Caco-2 (cell line): ENCODE data around the gene BTAF1. TPM values are rescaled to one million over a fixed set of nuclear protein-coding genes. Genes with fewer than 3 reads are reported as not detected.

ENCODE experiments used
- BruUV-seq: library from RNA; stranded (reverse); fragments of 400-500 nt; replicated peaks from 2 replicates; lab custom pipeline; 2021; lab: Mats Ljungman, UMichigan
- CTCF ChIA-PET: fragments of 300-600 bp; sonication (Branson Sonifier 250); formaldehyde crosslinking; loops from one replicate; lab custom pipeline; 2022; ENCODE audit warnings: antibody characterized with exemption; lab: Charles Lee
- POLR2A ChIA-PET: fragments of 300-600 bp; sonication (Branson Sonifier 250); formaldehyde crosslinking; loops from one replicate; lab custom pipeline; 2022; ENCODE audit warnings: antibody characterized with exemption; lab: Charles Lee
- DNase-seq, 2 experiments: peaks; one replicate each; pipeline versions ENCODE4 v3.0.0 to v3.0.0-alpha.2; 2020 to 2022
- H3K27me3 ChIP-seq: replicated peaks from 2 replicates; pipeline ENCODE4 v1.6.0; 2011; ENCODE audit warnings: low read length; ENCODE audit not compliant: control insufficient read depth, insufficient read depth
- H3K36me3 ChIP-seq: 2 replicates; pipeline ENCODE4 v1.5.1; 2011; ENCODE audit warnings: low read length; ENCODE audit not compliant: control insufficient read depth, insufficient read depth
- H3K4me1 ChIP-seq: fragments of 250-450 bp; sonication (Bioruptor Pico); 2 replicates; pipeline ENCODE4 v1.5.1; 2020; ENCODE audit warnings: mild to moderate bottlenecking
- H3K4me3 ChIP-seq: 2 replicates; pipeline ENCODE4 v1.5.1; 2011; ENCODE audit warnings: low read depth, mild to moderate bottlenecking, control low read depth, low read length
- H3K9me3 ChIP-seq: fragments of 250-450 bp; sonication (Bioruptor Pico); 2 replicates; pipeline ENCODE4 v1.5.1; 2020; ENCODE audit warnings: mild to moderate bottlenecking, moderate library complexity
- H3K27ac Mint-ChIP-seq: one replicate; pipeline ENCODE4 v1.8.0; 2022; ENCODE audit warnings: mixed read lengths; ENCODE audit not compliant: unreplicated experiment
- H3K27me3 Mint-ChIP-seq: one replicate; pipeline ENCODE4 v1.8.0; 2022; ENCODE audit warnings: mixed read lengths; ENCODE audit not compliant: insufficient read depth, unreplicated experiment
- H3K36me3 Mint-ChIP-seq: one replicate; pipeline ENCODE4 v1.8.0; 2022; ENCODE audit warnings: mild to moderate bottlenecking, mixed read lengths; ENCODE audit not compliant: insufficient read depth, unreplicated experiment
- H3K4me1 Mint-ChIP-seq: one replicate; pipeline ENCODE4 v1.8.0; 2022; ENCODE audit warnings: low read depth, mixed read lengths; ENCODE audit not compliant: unreplicated experiment
- H3K4me3 Mint-ChIP-seq: one replicate; pipeline ENCODE4 v1.8.0; 2022; ENCODE audit warnings: mild to moderate bottlenecking, moderate library complexity, mixed read lengths; ENCODE audit not compliant: unreplicated experiment
- H3K9me3 Mint-ChIP-seq: one replicate; pipeline ENCODE4 v1.8.0; 2022; ENCODE audit warnings: mixed read lengths; ENCODE audit not compliant: unreplicated experiment
- CTCF ChIP-seq, 2 experiments: fragments of 200-600 bp in 1 of 2; IDR thresholded peaks; 1 replicate in 1 of 2; 2 replicates in 1 of 2; pipeline versions ENCODE4 v1.5.1 to v1.8.0; 2011 to 2022; ENCODE audit warnings: antibody characterized with exemption in 1 of 2, control low read depth in 1 of 2, inconsistent platforms in 1 of 2, low read depth in 1 of 2, low read length in 1 of 2, mild to moderate bottlenecking in 1 of 2, moderate library complexity in 1 of 2; ENCODE audit not compliant: insufficient read depth in 1 of 2, severe bottlenecking in 1 of 2, unreplicated experiment in 1 of 2
- intact Hi-C: fragments of 100-400 bp; cut with micrococcal nuclease; formaldehyde crosslinking; loops from one replicate; pipeline ENCODE4 v1.10.0; 2022; ENCODE audit not compliant: unreplicated experiment
- total RNA-seq: library from RNA; stranded (reverse); gene quantifications from 2 replicates; pipeline ENCODE4 v1.2.3, GENCODE V29; 2022

Gene BTAF1
- total RNA-seq, 1 experiment from 2014 or later, result 49.7 TPM

- no peak for DNase-seq
- Histone ChIP-seq H3K27me3 (no peaks in the 10 kb centered on the region), H3K4me1 (no peaks in the 10 kb centered on the region), H3K9me3 (no peaks in the 10 kb centered on the region), H3K4me3 (no peak overlapping the region), H3K36me3 (no peaks in the 10 kb centered on the region; the same call in 1 of the 2 replicates)
- TF ChIP-seq CTCF (IDR thresholded peaks at IDR 0.05; ENCODE audit: insufficient read depth in 1 of 2, low read depth in 1 of 2, low read length in 1 of 2, severe bottlenecking in 1 of 2, unreplicated experiment in 1 of 2), result no peak
- H3K27me3 Mint-ChIP-seq, result no peaks in the 10 kb centered on the region
- ChIA-PET POLR2A (no interaction called here), CTCF (no interaction called here)
- no peaks in the 10 kb centered on the region for H3K4me1 Mint-ChIP-seq
- BruUV-seq, result no TSS peak
- intact Hi-C loops, result no loop called here
- no peak overlapping the region for H3K27ac Mint-ChIP-seq
- H3K9me3 Mint-ChIP-seq, result no peaks in the 10 kb centered on the region
- H3K4me3 Mint-ChIP-seq, result no peak overlapping the region
- peaks cover 39% of the 10 kb centered on the region for H3K36me3 Mint-ChIP-seq
Observed at GRCh38 chr10:91980319-91980718, 56.7 kb downstream of the BTAF1 start.

DNA sequence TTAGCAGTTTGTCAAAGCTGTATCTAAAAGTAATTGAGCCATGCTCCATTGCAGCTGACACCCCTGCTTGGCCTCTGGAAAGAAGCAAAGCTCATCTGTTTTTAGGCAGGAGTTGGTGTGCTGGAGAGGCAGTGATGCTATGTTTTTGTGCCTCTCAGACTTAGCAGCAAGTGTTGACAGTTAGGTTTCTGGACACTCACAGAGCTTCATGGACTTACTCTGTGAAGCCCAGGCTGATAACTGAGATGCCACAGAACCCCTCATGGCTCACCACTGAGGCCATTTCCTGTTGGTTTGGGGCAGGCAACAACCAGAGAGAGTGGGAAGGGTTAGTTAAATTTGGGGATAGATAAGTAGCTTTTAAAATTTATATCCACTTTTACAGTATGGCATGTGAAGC is 59.8 kb downstream of the BTAF1 start:
- intact Hi-C loops, result no loop called here
- CTCF ChIA-PET, result interaction anchor here (0.5 to 0.7 kb wide), 2 partner anchors 75 to 274 kb away, joined by 3 to 8 read pairs; no protein-coding TSS in a partner anchor
- POLR2A ChIA-PET, result no interaction called here
- DNase-seq, result no peak
- TF ChIP-seq CTCF (IDR thresholded peaks at IDR 0.05; ENCODE audit: insufficient read depth in 1 of 2, low read depth in 1 of 2, low read length in 1 of 2, severe bottlenecking in 1 of 2, unreplicated experiment in 1 of 2), result no peak
- BruUV-seq, result no TSS peak
- no peaks in the 10 kb centered on the region; the same call in 1 of the 2 replicates for H3K36me3 ChIP-seq
- no peaks in the 10 kb centered on the region for H3K4me1 ChIP-seq
- Mint-ChIP-seq H3K27me3 (no peaks in the 10 kb centered on the region), H3K9me3 (no peaks in the 10 kb centered on the region), H3K36me3 (peaks cover 60% of the 10 kb centered on the region), H3K4me3 (no peak overlapping the region), H3K27ac (no peak overlapping the region), H3K4me1 (peaks cover 6% of the 10 kb centered on the region)
- no peak overlapping the region for H3K4me3 ChIP-seq
- H3K9me3 ChIP-seq, result no peaks in the 10 kb centered on the region
- H3K27me3 ChIP-seq, result no peaks in the 10 kb centered on the region

- ChIA-PET POLR2A (no interaction called here), CTCF (no interaction called here)
- H3K36me3 ChIP-seq, result peaks cover 2% of the 10 kb centered on the region; the same call in 1 of the 2 replicates
- Mint-ChIP-seq H3K4me1 (peaks cover 6% of the 10 kb centered on the region), H3K36me3 (peaks cover 70% of the 10 kb centered on the region), H3K27ac (no peak overlapping the region), H3K27me3 (no peaks in the 10 kb centered on the region), H3K4me3 (no peak overlapping the region), H3K9me3 (no peaks in the 10 kb centered on the region)
- no peak overlapping the region for H3K4me3 ChIP-seq
- no peak for TF ChIP-seq CTCF (IDR thresholded peaks at IDR 0.05; ENCODE audit: insufficient read depth in 1 of 2, low read depth in 1 of 2, low read length in 1 of 2, severe bottlenecking in 1 of 2, unreplicated experiment in 1 of 2)
- no peaks in the 10 kb centered on the region for H3K4me1 ChIP-seq
- no peaks in the 10 kb centered on the region for H3K27me3 ChIP-seq
- H3K9me3 ChIP-seq, result no peaks in the 10 kb centered on the region
- BruUV-seq, result no TSS peak
- intact Hi-C loops, result no loop called here
- no peak for DNase-seq
Observed at GRCh38 chr10:91987397-91988037, 63.9 kb downstream of the BTAF1 start.
